Esophagus squamous epithelium (tissue), 4 donors: ENCODE data around the gene TNNI2.

Source experiments
- POLR2A ChIP-seq, 4 donors: fragments of 450-650 bp; IDR thresholded peaks; one replicate each; pipeline ENCODE4 v1.6.1; 2017; ENCODE audit warnings: antibody characterized with exemption in 4 of 4, mild to moderate bottlenecking in 4 of 4, moderate library complexity in 3 of 4
- TF ChIP-seq, protein P1 (sequence below), 6 experiments: fragments of 450-650 bp in 4 of 6; fragments of 200-600 bp in 2 of 6; sonication (generic) in 2 of 6; IDR thresholded peaks; one replicate each; pipeline ENCODE4 v1.5.1; 2016 to 2019; ENCODE audit warnings: antibody characterized with exemption in 6 of 6, mild to moderate bottlenecking in 4 of 6, moderate library complexity in 4 of 6

DNA sequence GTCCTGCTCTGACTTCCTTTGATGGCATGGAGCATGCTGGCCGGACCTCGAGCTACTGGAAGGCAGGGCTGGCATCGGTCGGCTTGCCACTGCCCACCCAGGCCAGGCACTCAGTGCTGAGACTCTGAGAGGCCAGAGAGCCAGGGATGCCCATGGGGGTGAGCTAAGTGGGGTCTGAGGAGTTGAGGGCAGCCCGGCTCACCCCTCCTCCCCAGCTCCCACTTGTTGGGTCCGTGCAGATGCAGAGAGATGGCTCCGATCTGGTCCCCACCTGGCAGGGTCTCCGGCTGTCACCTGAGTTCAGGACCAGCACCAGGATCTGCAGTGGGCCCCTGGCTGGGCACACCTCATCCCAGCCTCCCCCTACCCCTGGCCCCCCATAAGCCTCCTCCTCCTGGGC, 27.4 kb downstream of the TNNI2 start:
- TF ChIP-seq, protein P1, sequence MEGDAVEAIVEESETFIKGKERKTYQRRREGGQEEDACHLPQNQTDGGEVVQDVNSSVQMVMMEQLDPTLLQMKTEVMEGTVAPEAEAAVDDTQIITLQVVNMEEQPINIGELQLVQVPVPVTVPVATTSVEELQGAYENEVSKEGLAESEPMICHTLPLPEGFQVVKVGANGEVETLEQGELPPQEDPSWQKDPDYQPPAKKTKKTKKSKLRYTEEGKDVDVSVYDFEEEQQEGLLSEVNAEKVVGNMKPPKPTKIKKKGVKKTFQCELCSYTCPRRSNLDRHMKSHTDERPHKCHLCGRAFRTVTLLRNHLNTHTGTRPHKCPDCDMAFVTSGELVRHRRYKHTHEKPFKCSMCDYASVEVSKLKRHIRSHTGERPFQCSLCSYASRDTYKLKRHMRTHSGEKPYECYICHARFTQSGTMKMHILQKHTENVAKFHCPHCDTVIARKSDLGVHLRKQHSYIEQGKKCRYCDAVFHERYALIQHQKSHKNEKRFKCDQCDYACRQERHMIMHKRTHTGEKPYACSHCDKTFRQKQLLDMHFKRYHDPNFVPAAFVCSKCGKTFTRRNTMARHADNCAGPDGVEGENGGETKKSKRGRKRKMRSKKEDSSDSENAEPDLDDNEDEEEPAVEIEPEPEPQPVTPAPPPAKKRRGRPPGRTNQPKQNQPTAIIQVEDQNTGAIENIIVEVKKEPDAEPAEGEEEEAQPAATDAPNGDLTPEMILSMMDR (IDR thresholded peaks at IDR 0.05): no peak
- no peak for TF ChIP-seq POLR2A (IDR thresholded peaks at IDR 0.05)
